GM19193 (cell line): ENCODE data around the gene QPCT.

ENCODE experiments used
- POLR2A ChIP-seq: IDR thresholded peaks from 4 replicates; pipeline ENCODE4 v1.6.1; 2011; ENCODE audit not compliant: insufficient read depth, insufficient read length; ENCODE audit errors: extremely low read depth

QPCT gene

DNA sequence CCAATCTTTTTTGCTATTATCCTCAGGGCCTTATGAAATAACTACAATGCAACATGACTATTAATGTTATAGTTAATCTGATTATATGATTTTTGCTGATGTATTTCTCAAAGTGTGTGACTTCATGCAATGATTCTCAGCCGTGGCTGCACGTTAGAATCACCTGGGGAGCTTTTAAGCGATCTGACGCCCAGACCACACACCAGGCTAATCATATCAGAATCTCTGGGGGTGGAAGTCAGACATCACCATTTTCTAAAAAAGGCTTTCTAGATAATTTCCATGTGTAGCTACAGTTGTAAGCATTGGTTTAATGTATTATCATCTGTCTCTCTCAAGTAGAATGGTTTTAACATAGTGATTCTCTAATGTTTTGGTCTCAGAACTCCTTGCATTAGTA, 5.5 kb upstream of the QPCT start:
- TF ChIP-seq POLR2A = no peak

DNA sequence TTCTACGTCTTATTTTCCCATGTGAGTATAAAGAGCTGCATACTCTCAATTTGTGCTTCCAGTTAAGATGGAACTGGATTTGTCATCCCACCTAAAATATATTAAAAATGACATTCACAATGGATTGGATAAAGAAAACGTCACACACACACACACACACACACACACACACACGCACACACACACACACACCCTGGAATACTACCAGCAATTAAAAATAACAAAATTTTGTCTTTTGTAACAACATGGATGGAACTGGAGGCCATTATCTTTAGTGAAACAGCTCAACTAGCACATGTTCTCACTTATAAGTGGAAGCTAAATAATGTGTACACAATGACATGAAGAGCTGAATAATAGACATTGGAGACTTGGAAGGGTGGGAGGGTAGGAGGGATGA, 3.8 kb upstream of the QPCT start:
- no peak for TF ChIP-seq POLR2A

DNA sequence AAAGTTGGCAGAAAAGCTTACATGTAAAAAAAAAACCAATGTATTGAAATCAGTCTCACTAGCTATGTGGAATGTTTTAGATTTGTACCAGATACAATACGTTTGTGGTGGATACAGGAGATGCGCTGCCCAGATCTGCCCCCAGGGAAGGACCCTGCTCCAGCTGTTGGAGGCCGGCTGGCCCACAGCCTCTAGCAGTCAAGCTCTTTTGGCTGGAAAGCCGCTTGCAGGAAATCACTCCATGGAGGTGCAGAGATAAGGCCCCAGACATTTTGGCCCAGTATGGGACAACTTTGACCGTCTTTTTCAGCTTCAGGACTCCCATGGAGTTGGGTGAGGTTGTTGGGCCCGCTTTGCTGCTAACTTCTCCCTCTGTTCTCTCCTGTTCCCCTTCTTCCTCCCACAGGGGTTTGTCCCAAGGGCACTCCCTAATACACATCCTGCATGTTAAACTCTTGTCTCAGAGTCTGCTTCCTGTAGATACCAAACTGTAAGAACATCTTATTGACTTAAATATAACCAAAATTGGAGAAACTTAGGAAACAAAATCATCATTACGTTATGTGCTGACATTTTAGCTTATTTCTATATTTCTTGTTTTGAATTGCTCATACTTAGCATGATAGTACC, 1.7 kb upstream of the QPCT start:
- TF ChIP-seq POLR2A = no peak

DNA sequence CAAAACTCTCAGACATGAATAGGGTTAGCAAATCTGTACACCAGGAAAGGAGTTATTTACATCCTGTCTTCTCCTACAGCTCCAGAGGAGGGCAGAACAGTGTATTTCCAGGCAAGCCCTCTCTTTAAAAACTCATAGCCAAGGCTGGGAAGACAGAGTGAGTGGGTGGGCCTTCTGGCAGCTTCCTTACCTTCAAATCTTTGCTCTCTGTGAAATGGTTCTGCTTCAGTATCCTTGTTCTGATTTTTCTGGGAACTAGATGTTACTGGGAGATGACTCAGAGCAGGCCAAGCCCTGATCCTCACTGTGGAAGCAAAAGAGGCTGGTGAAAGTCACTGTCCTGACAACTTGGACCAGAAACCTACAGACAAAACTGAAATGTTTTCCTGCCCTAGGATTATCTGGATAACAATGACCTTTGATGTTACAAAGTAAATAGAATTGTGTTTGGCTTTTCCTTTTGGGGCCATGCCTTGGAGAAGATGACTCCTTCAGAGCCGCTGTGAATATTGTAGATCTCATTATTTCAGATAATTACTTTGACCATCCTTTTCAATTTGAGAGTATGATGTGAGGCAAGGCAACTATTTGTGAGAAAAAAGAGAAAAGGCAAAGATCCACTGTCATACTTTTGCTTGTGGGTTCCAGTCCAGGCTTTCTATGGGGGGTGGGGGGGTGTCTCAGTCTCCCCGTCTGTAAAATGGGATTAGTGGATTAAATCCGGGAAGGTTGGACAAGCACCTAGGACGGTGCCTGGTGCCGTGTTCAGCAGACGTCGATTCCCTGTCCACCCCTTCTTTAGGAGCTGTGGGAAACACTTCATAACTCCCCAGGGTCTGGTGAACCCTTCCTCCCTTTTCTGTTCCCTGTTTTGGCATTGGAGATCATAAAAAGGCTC, 644 bp upstream of the QPCT start:
- TF ChIP-seq POLR2A = no peak

DNA sequence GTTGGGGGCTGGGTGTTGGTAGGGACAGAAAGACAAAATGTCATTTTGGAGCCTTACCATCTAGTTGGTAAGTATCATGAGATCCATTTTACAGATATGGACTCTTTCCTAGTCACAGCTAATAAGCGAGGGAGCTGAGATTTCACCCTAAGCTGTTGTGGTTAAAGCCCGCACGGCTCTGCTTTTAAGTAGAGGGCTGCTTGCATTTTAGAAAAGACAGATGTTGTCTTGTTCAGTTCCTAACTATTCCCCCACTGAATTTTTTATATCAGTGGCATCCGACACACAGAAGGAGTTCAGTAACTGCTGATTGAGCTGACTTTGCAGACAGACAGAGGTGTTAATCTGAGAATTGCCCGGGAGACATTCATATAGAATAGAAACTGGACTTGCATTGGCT, 3.7 kb downstream of the QPCT start:
- no peak for TF ChIP-seq POLR2A

DNA sequence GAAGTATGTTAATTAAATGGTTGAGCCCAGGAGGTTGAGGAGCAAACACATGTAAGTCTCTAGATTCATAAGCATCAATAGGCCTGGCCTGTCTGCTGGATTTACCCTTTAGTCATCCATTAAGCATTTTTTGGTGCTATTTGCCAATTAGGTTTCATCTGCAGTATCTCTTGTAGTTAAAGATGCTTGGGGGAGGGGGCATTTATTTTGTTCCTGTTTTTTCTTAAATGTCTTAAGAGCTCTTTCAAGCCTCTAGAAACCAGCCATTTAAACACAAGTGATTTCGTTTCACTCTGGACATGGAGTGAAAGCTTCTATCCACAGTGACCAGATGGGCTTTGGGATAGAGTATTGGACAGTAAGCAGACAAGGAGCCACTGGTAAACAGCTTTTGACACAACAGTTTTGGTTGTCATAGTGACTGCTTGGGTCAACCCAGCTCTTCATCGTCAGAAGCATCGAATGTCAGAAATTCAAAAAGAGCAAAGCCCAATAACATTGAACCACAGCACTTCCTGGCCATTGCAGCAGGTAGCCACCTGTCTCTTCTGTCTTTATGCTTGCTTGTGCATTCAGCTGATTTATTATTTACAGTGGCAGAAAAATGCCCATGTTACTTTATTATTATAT, 4.9 kb downstream of the QPCT start:
- TF ChIP-seq POLR2A = no peak

DNA sequence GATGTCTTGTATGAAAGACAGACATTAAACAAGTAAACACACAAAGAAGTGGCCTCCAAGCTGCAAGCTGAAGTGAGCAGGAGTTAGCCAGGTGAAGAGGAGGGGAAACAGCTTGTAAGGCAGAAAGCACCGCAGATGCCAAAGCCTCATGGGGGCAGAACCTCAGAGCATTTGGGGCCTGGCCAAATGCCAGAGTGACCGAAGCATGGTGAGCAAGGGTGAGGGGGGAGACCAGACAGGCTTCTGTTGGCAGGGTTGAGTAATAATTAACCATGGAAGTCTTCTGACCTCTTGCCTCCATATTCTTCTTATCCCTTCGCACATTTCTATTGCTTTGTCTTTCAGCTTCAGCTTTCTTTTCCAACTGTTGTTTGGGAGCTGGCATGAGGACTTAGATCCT, 5.6 kb downstream of the QPCT start:
- TF ChIP-seq POLR2A = no peak

DNA sequence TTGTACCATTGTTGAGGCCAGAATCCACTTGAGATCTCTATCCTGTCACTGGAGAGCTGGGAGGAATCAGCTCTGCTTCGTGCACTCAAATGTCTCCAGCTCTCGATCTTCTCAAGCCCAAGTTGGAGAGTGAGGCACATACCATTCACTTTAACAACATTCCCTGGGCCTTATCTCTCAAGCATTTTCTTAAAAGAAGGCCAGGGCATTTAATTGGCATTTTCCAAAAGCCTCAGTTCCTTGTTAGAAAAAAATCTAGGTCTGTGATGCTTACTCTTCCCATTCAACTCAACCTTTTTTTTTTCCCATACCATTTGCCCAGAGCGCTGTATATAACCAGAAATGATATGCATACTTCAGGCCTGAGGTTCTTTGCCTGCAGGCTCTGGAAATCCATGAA, 10.1 kb downstream of the QPCT start:
- no peak for TF ChIP-seq POLR2A

DNA sequence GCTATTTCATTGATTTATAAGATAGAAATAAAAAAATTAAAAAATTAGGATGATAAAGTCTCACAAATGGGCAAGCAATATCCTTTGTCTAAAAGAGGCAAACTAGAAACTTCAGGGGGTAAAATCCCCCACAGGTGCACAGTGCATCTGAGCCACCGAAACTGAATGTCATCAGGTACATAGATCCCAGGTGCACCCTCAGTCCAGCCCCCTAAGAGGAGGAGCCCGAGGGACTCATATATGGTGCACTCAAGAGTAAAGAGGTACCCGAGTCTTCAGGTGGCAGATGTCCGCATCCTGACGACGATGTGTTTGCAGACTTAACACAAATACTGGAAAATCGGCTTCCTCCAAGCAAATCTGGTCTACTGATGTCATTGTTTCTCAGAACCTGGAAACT, 11.3 kb downstream of the QPCT start:
- TF ChIP-seq POLR2A = no peak

DNA sequence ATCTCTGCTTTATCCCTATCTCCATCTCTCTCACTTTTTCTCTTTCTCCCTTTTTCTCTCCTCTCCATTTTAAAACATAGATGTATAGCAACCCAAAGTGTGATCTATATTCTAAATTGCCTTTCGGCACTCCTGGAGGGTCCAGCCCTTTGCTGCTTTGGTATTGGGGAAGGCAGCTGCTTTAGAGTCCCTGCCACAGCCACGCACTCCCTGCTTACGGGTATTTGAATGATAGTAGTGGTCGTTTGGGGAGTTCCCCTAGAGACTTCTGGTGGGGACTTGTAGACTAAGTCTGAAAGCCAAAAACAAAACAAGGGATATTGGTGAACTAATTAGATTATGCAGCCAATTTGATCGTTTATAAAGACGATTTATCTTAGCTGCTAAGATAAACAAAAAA, 11.9 kb downstream of the QPCT start:
- TF ChIP-seq POLR2A = no peak

DNA sequence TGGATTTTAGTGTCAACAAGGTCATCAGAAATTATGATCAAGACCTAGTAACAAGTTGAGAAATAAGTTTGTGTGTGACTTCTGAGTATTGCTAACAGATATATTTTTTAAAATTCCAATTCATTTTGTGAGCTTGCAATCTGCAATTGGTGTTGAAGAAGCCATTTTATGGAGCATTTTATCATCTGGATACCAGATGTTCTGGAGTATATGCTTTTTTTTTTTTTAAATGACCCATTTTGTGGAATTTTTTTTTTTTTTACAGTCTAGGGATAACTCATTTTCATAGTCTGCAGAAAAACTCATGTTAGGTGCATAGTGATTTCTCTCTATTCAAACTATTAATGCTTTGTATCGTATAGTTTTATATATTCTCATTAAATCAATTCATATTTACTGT, 12.6 kb downstream of the QPCT start:
- no peak for TF ChIP-seq POLR2A

DNA sequence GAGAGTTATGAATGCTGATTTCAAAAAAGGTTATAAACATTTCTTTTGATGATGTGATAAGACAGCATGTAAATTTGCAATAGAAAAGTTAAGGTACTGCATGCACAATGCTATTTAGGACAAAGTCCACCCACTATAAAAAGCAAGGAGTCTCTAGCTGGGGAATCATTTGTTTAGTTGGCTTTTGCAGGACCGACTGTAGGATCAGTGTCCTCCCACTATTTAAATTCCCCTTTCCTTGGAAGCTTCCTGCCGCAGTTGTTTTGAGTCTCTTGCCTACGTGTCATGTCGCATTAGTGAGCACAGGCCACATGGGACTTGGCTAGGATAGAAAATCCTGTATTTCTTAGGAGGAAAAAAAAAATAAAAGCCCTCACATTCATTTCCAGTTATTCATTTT, 13.1 kb downstream of the QPCT start:
- no peak for TF ChIP-seq POLR2A

DNA sequence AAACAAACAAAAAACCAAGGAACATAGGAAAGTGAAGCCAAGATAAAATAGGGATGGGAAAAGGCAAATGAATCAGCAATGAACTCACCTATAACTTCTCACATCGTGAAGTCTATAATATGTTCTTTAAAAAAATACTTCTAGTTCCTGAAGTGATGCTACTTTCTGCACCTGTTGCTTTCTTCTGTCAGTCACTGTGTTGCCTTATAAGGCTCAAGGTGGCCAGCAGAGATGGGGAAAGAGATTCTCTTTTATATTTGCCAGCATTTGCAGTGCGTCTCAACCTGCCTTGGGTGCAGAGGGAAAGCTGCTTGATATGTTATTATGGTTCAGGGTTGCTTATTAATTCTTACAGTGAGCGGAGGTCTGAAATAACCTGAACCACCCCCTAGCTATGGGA, 14.0 kb downstream of the QPCT start:
- TF ChIP-seq POLR2A = no peak

DNA sequence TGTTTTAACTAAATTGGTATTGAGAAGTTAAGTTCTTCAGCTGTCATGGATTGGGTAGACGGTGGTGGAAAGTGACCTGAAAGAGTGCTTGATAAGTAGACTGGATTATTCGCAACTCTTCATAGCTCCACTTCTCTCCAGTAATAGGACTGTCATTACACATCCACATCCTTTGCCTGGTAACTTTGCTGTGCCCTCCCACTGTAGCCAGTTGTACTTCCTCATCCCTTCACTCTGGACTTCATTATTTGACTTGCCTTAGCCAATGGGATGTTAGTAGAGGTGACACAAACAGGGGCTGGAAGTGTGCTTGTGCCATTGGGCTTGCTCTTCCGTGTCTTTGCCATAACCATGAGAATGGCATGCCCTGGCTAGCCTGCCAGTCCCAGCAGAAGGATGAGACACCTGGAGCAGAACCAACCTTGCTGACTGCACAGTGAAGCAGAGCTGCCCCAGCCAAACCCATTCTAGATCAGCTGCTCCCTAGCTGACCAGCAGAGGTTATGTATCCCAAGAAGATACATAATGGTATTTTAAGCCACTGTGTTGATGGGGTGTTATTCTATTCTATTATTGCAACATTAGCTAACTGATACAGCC, 16.9 kb downstream of the QPCT start:
- no peak for TF ChIP-seq POLR2A

DNA sequence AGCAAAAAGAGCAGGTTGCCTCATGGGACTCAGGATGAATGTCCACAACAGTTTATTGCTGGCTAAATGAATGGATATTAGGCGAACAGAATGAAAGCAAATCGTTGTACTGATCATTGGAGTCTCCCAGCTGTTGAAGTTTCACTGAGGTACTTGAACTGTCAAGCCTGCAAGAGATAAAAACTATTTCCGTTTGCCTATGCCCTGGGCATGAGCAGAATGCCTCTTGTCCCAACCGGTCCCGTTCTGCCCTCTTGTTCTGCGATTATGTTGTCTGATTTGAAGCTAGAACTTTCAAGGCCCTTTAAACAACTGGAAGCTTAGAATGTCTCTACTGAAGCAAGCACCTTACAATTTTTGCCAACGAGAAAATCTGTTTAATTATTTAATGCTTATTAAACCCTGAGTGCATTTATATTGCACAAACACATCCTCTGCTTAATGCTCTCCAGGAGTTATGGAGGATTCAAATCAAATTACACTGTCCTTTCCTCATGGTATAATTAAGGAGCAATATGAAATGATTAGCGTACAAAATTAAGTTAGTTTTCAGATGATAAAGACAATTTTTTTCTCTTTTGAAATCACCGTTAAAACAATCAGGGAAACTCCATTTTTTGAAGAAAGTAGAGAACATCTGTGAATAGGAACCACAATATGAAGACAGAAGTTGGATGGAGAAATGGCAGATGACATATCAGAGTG, 17.7 kb downstream of the QPCT start:
- TF ChIP-seq POLR2A = no peak
